Measurements from ENCODE around the gene THY1. TPM values are rescaled to one million over a fixed set of nuclear protein-coding genes. Genes with fewer than 3 reads are reported as not detected.
"Not testable (repeated sequence)": the region's sequence is repeated elsewhere in the genome, so short reads cannot be mapped to it uniquely, and the experiment has no call there.

Gene THY1
- total RNA-seq = 16.1 and 23.6 TPM in 2 replicates

DNA sequence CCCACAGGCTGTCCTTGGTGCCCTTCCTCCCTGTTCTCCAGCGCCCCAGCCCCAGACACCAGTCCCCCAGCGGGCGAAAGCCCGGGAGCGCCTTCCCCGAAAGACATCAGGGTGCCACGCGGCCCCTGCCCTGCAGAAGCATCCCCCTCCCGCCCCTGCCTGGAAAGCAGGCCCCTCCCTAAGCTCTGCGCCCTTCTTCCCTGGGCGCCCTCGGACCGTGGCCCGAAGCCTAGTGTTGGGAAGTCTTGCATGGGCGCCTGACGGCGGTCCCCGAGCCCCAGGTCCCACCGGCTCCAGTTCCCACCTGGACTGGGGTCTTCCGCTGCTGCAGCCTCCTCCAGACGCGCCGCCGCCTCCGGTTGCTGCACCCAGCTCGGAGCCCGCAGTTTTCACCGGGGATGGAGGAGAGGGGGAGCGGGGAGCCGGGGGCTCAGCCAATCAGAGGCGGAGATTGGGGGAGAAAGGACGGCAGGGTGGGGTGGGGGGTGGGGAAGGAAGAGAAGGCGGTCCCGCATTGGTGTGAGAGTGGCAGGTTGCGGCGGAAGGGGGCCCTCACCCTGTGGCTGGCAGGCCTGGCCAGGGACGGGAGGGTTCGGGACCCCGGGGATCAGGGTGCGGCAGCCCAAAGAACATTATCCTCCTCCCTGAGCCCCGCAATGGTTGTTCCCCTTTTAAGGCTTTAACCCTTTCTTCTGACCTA is at the start of gene THY1:
THY1 (minus strand) TSS at position 364 of the 700 bp plus-strand sequence. CDS start 2,267 bp downstream, outside the sequence.
- no peak for DNase-seq (ENCODE audit: extremely low read depth, low read depth, low spot score)

- no peak for DNase-seq (ENCODE audit: extremely low read depth, low read depth, low spot score)
Observed at GRCh38 chr11:119472186-119472855, 49.3 kb upstream of the THY1 start.

- no peak for DNase-seq (ENCODE audit: extremely low read depth, low read depth, low spot score)
Observed at GRCh38 chr11:119471329-119471728, 48.4 kb upstream of the THY1 start.

GRCh38 chr11:119470317-119471291 is 47.6 kb upstream of the THY1 start:
- no peak for DNase-seq (ENCODE audit: extremely low read depth, low read depth, low spot score)

DNA sequence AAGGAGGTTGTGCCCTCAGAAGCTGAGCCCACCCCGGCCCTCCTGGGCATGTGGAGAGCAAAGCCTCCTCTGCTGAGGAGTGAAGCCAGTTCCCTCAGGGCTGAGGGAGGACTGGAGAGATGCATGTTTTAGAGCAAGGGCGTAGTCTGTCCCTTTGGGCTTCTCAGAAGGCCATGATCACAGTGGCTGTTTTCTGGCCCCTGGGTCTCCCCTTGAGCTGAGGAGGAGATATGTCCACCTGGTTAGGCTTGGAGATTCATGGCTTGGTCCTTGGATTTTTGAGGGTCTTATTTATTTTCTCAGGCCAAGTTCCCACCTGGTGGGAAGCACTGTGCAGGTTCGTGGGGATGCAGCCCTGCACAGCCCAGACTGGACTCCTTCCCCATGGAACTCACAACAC is 46.5 kb upstream of the THY1 start:
- no peak for DNase-seq (ENCODE audit: extremely low read depth, low read depth, low spot score)

- no peak for DNase-seq (ENCODE audit: extremely low read depth, low read depth, low spot score)
Observed at GRCh38 chr11:119468511-119468910, 45.5 kb upstream of the THY1 start.

DNA sequence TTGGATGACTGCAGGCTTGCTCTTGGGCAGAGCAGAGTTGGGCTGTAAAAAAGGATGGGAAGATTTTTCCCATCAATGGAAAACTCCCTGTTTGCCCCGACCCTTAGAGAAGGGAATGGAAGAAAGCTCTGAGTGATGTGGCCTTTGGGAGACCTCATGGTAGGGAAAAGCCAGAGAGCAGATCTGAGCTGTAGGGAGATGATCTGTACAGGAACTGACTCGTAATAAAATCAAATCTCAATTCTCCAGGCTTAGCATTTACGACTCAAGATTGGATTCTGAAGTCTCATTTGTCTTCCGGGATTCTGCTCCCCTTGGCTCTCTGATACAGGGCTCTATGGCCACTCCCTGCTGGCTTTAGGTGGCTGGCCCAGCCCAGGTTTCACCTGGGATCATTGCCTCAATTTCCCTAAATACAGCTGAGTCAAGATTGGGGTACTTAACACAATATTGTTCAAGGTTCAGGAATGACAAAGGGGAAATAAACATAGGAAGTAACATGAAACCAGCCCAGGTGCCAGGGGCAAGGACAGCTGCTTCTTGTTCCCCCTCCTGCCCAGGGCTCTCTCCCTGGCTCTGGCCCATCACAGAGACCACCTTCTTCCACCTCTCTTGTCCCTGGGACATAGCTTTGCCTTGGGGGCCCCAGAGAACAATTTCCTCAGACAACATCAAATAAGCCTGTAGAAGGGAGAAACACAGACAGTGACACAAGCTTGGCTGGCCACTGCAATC is 38.4 kb upstream of the THY1 start:
- no peak for DNase-seq (ENCODE audit: extremely low read depth, low read depth, low spot score)

DNA sequence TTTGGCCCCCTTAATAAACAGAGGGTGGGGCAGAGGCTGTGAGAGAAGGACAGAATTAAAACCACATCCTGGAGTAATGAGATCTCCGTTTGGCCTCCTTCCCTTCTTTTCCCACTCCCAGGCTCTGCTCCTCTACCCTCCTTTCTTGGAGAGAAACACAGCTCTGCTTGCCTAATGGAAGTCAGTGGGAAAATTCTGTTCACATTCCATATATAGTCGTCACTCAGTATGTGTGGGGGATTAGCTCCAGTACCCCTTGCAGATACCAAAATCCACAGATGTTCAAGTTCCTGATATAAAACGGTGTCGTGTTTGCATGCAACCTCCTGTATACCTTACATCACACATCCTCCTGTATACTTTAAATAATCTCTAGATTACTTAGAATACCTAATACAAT is 37.6 kb upstream of the THY1 start:
- no peak for DNase-seq (ENCODE audit: extremely low read depth, low read depth, low spot score)

GRCh38 chr11:119460097-119460496 is 37.1 kb upstream of the THY1 start:
- DNase-seq (ENCODE audit: extremely low read depth, low read depth, low spot score) = no peak

DNA sequence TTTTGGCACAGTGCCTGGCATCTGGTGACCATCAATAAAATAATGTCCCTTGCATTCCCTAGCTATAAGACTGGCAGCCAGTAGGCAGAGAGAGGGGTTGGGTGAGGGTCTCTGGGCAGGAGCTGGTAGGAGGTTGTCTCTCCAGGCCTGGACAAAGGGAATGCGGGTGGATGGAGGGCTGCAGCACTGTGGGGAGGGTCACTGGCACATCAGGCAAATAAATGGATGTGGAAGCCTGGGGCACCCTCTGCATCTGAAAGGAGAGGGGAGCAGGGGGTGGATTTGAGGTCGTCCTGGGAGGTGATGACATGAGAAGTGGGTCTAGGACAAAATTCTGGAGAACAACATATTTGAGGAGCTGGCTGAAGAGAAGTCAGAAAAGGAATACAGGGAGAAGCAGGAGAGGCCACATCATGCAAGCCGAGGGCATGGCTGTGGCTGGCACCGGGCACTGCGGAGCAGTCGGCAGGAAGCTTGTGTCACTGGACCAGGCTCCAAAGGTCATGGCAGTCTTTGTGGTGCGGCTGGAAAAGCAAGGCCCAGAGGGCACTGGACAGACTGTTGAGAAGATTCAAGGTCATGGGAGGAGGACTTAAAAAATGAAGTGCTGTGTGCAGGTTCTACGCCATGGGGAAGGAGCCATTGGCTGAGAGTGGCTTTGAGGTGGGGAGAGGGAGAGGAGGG is 36.5 kb upstream of the THY1 start:
- DNase-seq (ENCODE audit: extremely low read depth, low read depth, low spot score) = no peak

DNA sequence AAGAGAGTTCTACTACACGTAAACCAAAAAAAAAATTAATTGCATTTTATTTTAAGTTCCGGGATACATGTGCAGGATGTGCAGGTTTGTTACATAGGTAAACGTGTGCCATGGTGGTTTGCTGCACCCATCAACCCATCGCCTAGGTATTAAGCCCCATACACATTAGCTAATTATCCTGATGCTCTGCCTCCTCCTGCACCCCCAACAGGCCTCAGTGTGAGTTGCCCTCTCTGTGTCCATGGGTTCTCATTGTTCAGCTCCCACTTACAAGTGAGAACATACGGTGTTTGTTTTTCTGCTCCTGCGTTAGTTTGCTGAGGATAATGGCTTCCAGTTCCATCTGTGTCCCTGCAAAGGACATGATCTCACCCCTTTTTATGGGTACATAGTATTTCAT is 32.7 kb upstream of the THY1 start:
- not testable (repeated sequence) for DNase-seq (ENCODE audit: extremely low read depth, low read depth, low spot score)

DNA sequence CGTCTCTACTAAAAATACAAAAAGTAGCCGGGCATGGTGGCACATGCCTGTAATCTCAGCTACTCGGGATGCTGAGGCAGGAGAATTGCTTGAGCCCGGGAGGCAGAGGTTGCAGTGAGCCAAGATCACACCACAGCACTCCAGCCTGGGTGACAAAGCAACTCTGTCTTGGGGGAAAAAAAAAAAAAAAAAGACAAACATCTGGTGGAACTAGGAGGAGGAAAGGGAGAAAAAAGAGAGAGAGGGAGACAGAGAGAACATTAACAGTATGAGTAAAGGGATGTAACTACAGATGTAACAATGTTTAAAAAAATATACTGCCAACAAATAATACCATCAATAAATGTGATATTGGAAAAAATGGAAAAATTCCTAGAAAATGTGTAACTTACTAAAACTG is 32.3 kb upstream of the THY1 start:
- not testable (repeated sequence) for DNase-seq (ENCODE audit: extremely low read depth, low read depth, low spot score)

DNA sequence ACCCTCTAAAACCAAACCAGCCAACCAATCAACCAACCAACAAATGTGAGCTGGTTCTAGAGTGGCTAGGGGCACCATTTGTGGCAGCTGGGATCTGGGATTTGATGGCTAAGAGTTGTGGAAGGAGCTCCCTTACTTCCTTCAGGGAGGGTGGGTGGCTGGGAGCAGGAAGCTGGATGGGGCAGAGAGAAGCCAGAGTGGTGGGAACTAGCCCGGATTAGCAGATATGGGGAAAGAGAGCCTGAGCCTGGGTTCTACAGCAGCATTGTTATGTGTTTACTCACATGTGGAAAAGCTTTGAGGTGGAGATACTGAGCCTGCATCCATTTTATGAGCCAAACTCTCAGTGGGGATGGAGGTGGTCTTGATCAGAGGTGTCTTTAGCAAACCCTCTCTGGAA is 30.9 kb upstream of the THY1 start:
- DNase-seq (ENCODE audit: extremely low read depth, low read depth, low spot score) = no peak

DNA sequence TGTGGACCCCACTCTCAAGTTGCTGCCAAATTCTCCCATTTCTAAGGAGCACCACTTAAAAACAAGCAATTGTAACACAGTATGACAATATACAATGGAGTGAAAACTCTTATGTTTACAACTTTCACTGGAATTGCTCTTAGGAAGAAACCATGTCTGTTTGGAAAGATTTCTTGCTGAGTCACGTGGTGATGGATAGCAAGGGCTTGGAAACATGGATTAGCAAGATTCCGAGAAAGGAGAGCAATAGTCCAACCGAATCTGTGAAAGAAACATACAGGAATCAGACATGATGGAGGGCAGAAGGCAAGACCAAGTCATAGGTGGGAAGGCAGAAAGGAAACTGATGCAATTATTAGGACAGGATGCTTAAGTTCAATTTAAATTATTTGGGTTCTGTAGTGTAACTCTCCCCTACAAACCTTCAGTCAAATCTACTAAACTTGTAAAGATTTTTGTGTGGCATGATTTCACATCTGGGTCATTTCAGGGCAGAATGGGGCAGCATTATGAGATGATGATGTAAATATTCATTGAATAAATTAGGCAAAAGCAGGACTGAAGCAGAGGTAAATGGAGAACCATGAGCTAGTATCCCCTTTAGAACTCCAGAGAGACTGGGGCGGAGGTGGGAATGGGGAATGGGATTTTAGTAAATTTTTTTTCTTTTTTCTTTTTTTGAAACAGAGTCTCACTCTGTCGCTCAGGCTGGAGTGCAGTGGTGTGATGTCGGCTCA is 27.8 kb upstream of the THY1 start:
- no peak for DNase-seq (ENCODE audit: extremely low read depth, low read depth, low spot score)

DNA sequence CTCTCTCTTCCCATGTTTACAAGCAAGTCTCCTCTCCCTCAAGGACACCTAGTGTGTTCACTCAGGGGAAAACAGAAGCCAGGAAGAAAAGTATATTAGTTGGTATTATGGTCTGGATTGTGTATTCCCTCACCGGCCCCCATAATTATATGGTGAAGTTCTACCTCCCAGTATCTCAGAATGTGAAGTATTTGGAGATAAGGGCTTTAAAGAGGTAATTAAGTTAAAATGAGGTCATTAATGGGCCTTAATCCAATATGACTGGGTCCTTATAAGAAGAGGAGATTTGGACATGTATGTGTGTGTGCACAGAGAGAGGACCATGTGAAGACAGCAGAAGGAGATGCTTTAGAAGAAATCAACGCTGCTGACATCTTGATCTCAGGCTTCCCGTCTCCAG is 26.5 kb upstream of the THY1 start:
- DNase-seq (ENCODE audit: extremely low read depth, low read depth, low spot score) = no peak

DNA sequence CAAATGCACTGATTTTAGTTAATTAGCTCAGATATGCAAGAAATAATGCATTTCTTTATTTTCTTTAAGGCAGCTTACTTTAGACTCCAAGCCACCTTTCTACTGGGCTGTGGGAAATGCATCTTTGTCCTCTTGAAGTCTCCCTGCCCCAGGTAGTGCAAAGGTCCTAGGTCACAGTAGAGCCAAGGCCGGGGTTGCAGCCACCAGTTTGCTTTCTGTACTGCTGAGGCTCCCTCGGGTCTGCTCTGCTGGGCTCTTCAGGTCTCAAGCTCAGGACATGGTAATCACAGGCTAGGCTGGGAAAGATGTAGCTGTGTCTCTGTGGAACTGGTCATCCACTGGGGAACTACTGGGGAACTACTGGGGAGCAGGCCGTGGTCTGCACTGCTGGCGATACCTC is 25.4 kb upstream of the THY1 start:
- DNase-seq (ENCODE audit: extremely low read depth, low read depth, low spot score) = no peak

- DNase-seq (ENCODE audit: extremely low read depth, low read depth, low spot score) = no peak
Observed at GRCh38 chr11:119447664-119448242, 24.8 kb upstream of the THY1 start.

- DNase-seq (ENCODE audit: extremely low read depth, low read depth, low spot score) = no peak
Observed at GRCh38 chr11:119446871-119447663, 24.1 kb upstream of the THY1 start.
